CD14-positive monocyte (primary cell): ENCODE data around the gene UNC5CL. TPM values are rescaled to one million over a fixed set of nuclear protein-coding genes. Genes with fewer than 3 reads are reported as not detected.

Source experiments
- DNase-seq, 3 donors: peaks; one replicate each; pipeline ENCODE4 v3.0.0-alpha.2; 2011 to 2022
- H2AFZ ChIP-seq: 2 replicates; pipeline ENCODE4 v1.6.0; 2012; ENCODE audit warnings: mild to moderate bottlenecking, low read depth, low read length, inconsistent platforms; ENCODE audit not compliant: insufficient read depth, poor library complexity, severe bottlenecking
- H3K27ac ChIP-seq, 2 donors: 1 replicate in 1 of 2; 2 replicates in 1 of 2; pipeline ENCODE4 v1.5.1; 2012 to 2013; ENCODE audit warnings: low read length in 2 of 2, control low read depth in 1 of 2, inconsistent platforms in 1 of 2, low read depth in 1 of 2, mild to moderate bottlenecking in 1 of 2
- H3K27me3 ChIP-seq, 2 donors: one replicate each; pipeline versions ENCODE4 v1.6.0 to v1.6.1; 2011 to 2013; ENCODE audit warnings: low read length in 2 of 2; ENCODE audit not compliant: control insufficient read depth in 2 of 2, insufficient read depth in 2 of 2
- H3K36me3 ChIP-seq, 2 donors: replicated peaks in 1 of 2; 1 replicate in 1 of 2; 2 replicates in 1 of 2; pipeline versions ENCODE4 v1.5.1 to v1.6.1; 2012 to 2013; ENCODE audit warnings: low read length in 2 of 2, control low read depth in 1 of 2, inconsistent platforms in 1 of 2, mild to moderate bottlenecking in 1 of 2; ENCODE audit not compliant: insufficient read depth in 2 of 2, control insufficient read depth in 1 of 2
- H3K4me1 ChIP-seq, 2 donors: 1 replicate in 1 of 2; 2 replicates in 1 of 2; pipeline versions ENCODE4 v1.5.1 to v1.6.1; 2012 to 2013; ENCODE audit warnings: low read length in 2 of 2, control low read depth in 1 of 2, inconsistent platforms in 1 of 2, mild to moderate bottlenecking in 1 of 2, moderate library complexity in 1 of 2; ENCODE audit not compliant: insufficient read depth in 2 of 2, control insufficient read depth in 1 of 2
- H3K4me2 ChIP-seq: replicated peaks from 2 replicates; pipeline ENCODE3; 2012; ENCODE audit warnings: low read length, moderate library complexity, mild to moderate bottlenecking; ENCODE audit not compliant: poor library complexity, severe bottlenecking; ENCODE audit errors: extremely low read depth
- H3K4me3 ChIP-seq, 3 experiments: fragments of 200-600 bp in 1 of 3; sonication (generic) in 1 of 3; replicated peaks in 1 of 3; 1 replicate in 2 of 3; 2 replicates in 1 of 3; pipeline ENCODE4 v1.5.1; 2011 to 2013; ENCODE audit warnings: low read length in 3 of 3, mild to moderate bottlenecking in 3 of 3, control low read depth in 2 of 3, low read depth in 2 of 3, inconsistent platforms in 1 of 3, moderate library complexity in 1 of 3
- H3K79me2 ChIP-seq: 2 replicates; pipeline ENCODE4 v1.6.0; 2012; ENCODE audit warnings: mild to moderate bottlenecking, control low read depth, inconsistent platforms, low read length, moderate library complexity; ENCODE audit not compliant: insufficient read depth
- H3K9ac ChIP-seq: 2 replicates; pipeline ENCODE4 v1.6.0; 2017; ENCODE audit warnings: low read length, mild to moderate bottlenecking; ENCODE audit not compliant: insufficient read depth, poor library complexity, severe bottlenecking
- H3K9me3 ChIP-seq, 2 donors: replicated peaks in 1 of 2; 1 replicate in 1 of 2; 2 replicates in 1 of 2; pipeline versions ENCODE4 v1.5.1 to v1.6.1; 2012 to 2013; ENCODE audit warnings: low read length in 2 of 2, control low read depth in 1 of 2; ENCODE audit not compliant: control insufficient read depth in 1 of 2, insufficient read depth in 1 of 2
- H4K20me1 ChIP-seq: 2 replicates; pipeline ENCODE4 v1.6.0; 2012; ENCODE audit warnings: mild to moderate bottlenecking, low read length, control low read depth, moderate library complexity; ENCODE audit not compliant: insufficient read depth
- H3K27ac Mint-ChIP-seq, 7 donors: one replicate each; pipeline ENCODE4 v1.8.0; 2020; ENCODE audit warnings: mild to moderate bottlenecking in 7 of 7, mixed read lengths in 7 of 7, moderate library complexity in 6 of 7, inconsistent platforms in 2 of 7
- H3K27me3 Mint-ChIP-seq, 3 donors: one replicate each; pipeline ENCODE4 v1.8.0; 2021 to 2022; ENCODE audit warnings: low read depth in 3 of 3, mild to moderate bottlenecking in 3 of 3, mixed read lengths in 3 of 3, moderate library complexity in 3 of 3, inconsistent platforms in 1 of 3
- H3K36me3 Mint-ChIP-seq, 2 donors: one replicate each; pipeline ENCODE4 v1.8.0; 2020; ENCODE audit warnings: mixed read lengths in 2 of 2, inconsistent platforms in 1 of 2, mild to moderate bottlenecking in 1 of 2
- H3K4me1 Mint-ChIP-seq: one replicate; pipeline ENCODE4 v1.8.0; 2020; ENCODE audit warnings: mild to moderate bottlenecking, mixed read lengths
- H3K4me3 Mint-ChIP-seq, 2 donors: one replicate each; pipeline ENCODE4 v1.8.0; 2020; ENCODE audit warnings: mild to moderate bottlenecking in 2 of 2, mixed read lengths in 2 of 2, moderate library complexity in 1 of 2
- H3K9me3 Mint-ChIP-seq, 7 donors: one replicate each; pipeline ENCODE4 v1.8.0; 2020 to 2022; ENCODE audit warnings: mixed read lengths in 7 of 7, mild to moderate bottlenecking in 6 of 7, moderate library complexity in 6 of 7, inconsistent platforms in 2 of 7
- CTCF ChIP-seq: fragments of 200-600 bp; IDR thresholded peaks from one replicate; pipeline ENCODE4 v1.8.0; 2022; ENCODE audit warnings: antibody characterized with exemption, mild to moderate bottlenecking
- WGBS: methylation state at CpG from one replicate; pipeline ENCODE4 v1.1.5; 2013; ENCODE audit warnings: missing lambda C conversion rate; ENCODE audit not compliant: insufficient coverage; 5-methylcytosine and 5-hydroxymethylcytosine counted together
- intact Hi-C, 2 donors: fragments of 100-400 bp; cut with micrococcal nuclease; formaldehyde crosslinking; loops; one replicate each; pipeline versions ENCODE4 v1.15.0 to v1.15.1; 2023
- polyA plus RNA-seq, 3 donors: library from polyadenylated mRNA; depleted of rRNA in 1 of 3; unstranded in 2 of 3; stranded (reverse) in 1 of 3; fragments of 300-500 nt in 2 of 3; fragments of >200 nt in 1 of 3; fragmentation: Illumina TruSeq in 2 of 3; gene quantifications; 1 replicate in 2 of 3; 2 replicates in 1 of 3; pipeline ENCODE4 v1.2.3, GENCODE V29; 2012 to 2021

UNC5CL gene
- polyA plus RNA-seq, 3 donors, result 0.09 to 2.3 TPM; not detected in 1

GRCh38 chr6:41033776-41034175, 5.2 kb downstream of the UNC5CL start:
- no peaks in the 10 kb centered on the region for H3K27me3 ChIP-seq
- Mint-ChIP-seq H3K27me3 (peaks cover 3 to 6% (median 3%) of the 10 kb centered on the region in 3 donors), H3K9me3 (peaks cover 0 to 2% (median 0%) of the 10 kb centered on the region in 7 donors), H3K4me3 (no peak overlapping the region), H3K4me1 (peaks cover 6% of the 10 kb centered on the region), H3K36me3 (no peaks in the 10 kb centered on the region), H3K27ac (no peak overlapping the region)
- WGBS, result 95% methylated on average over 13 of the region's 13 CpGs
- H2AFZ ChIP-seq, result no peak overlapping the region
- H3K4me2 ChIP-seq, result no peak overlapping the region
- no peaks in the 10 kb centered on the region for H3K9me3 ChIP-seq
- H3K36me3 ChIP-seq, result no peaks in the 10 kb centered on the region
- no peak for TF ChIP-seq CTCF
- peaks cover 1 to 2% of the 10 kb centered on the region in 2 donors for H3K4me1 ChIP-seq
- no peaks in the 10 kb centered on the region for H3K79me2 ChIP-seq
- no peak overlapping the region for H3K27ac ChIP-seq
- intact Hi-C loops, result no loop called here
- DNase-seq, result no peak
- no peaks in the 10 kb centered on the region for H4K20me1 ChIP-seq
- no peak overlapping the region for H3K9ac ChIP-seq
- H3K4me3 ChIP-seq, result no peak overlapping the region

DNA sequence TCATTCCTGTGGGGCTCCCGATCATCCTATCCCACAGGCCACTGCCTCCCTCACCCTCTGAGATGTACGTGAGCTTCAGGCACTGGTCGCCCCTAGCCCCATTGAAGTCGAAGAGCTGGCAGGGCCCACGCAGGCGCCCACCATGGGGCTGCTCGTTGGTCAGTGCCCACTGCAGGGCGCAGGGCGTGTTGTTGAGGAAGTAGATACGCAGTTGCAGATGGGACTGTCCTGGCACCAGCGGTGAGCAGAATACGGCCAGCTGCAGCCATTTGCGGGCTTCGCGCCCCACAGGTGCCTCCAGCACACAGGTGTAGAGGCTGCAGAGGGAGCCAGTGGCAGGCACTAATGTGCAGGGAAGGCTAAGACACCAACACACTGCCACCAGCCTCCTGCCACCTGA, 6.2 kb downstream of the UNC5CL start:
- no peaks in the 10 kb centered on the region for H3K79me2 ChIP-seq
- H3K4me1 ChIP-seq, result peaks cover 9 to 12% of the 10 kb centered on the region in 2 donors
- H3K4me2 ChIP-seq, result no peak overlapping the region
- no peaks in the 10 kb centered on the region for H4K20me1 ChIP-seq
- no peak overlapping the region for H3K4me3 Mint-ChIP-seq
- H3K27ac ChIP-seq, result no peak overlapping the region
- H3K27me3 Mint-ChIP-seq, result peaks cover 3 to 5% (median 3%) of the 10 kb centered on the region in 3 donors
- no peaks in the 10 kb centered on the region for H3K27me3 ChIP-seq
- no peak for TF ChIP-seq CTCF
- intact Hi-C loops, result no loop called here
- H3K9me3 Mint-ChIP-seq, result peaks cover 0 to 2% (median 0%) of the 10 kb centered on the region in 7 donors
- no peak overlapping the region for H2AFZ ChIP-seq
- WGBS, result 95% methylated on average over 9 of the region's 15 CpGs
- no peak overlapping the region for H3K4me3 ChIP-seq
- H3K9me3 ChIP-seq, result no peaks in the 10 kb centered on the region
- H3K9ac ChIP-seq, result no peak overlapping the region
- no peaks in the 10 kb centered on the region for H3K36me3 ChIP-seq
- H3K36me3 Mint-ChIP-seq, result no peaks in the 10 kb centered on the region
- no peak overlapping the region for H3K27ac Mint-ChIP-seq
- peaks cover 12% of the 10 kb centered on the region for H3K4me1 Mint-ChIP-seq
- no peak for DNase-seq
